HG03064 (cell line): ENCODE results near the gene TIGD3.

Source experiments
- ATAC-seq: cut with Tn5 transposase; IDR thresholded peaks from one replicate; pipeline ENCODE4 v1.9.1; 2021; ENCODE audit warnings: low read depth; ENCODE audit not compliant: unreplicated experiment

Gene TIGD3

DNA sequence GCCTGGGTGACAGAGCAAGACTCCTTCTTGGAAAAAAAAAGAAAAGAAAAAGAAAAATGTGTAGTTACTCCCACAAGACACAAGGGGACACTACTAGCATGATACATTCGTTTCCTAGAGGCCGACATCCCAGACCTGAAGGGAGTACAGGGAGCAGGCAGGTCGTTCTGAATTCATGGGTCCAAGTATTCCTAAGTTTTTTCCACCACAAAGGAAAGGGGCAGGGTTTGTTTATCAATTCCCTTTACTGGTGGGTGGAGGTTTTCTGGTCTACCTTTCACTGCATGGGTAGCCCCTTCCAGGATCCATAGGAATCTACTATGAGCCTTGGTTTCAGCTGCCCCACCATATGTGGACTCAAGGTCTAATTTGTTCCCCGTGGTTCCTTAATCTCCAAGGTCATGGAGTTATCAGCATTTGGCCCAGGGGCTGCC lies 11.8 kb downstream of the TIGD3 start:
- no peak for ATAC-seq

DNA sequence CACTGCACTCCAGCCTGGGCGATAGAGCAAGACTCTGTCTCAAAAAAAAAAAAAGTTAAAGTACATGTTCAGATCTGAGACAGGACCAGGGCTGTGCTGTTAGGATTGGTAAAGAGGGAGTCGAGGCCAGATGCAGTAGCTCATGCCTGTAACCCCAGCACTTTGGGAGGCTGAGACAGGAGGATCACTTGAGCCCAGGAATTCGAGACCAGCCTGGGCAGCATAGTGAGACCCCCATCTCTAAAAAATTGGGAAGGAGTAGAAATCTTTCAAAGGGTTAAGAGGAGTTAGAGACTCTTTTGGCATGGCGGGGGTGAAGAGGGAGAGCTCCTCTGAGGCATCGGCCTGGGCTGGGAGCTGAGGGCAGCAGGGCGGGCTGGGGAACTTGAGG lies 16.1 kb downstream of the TIGD3 start:
- no peak for ATAC-seq

DNA sequence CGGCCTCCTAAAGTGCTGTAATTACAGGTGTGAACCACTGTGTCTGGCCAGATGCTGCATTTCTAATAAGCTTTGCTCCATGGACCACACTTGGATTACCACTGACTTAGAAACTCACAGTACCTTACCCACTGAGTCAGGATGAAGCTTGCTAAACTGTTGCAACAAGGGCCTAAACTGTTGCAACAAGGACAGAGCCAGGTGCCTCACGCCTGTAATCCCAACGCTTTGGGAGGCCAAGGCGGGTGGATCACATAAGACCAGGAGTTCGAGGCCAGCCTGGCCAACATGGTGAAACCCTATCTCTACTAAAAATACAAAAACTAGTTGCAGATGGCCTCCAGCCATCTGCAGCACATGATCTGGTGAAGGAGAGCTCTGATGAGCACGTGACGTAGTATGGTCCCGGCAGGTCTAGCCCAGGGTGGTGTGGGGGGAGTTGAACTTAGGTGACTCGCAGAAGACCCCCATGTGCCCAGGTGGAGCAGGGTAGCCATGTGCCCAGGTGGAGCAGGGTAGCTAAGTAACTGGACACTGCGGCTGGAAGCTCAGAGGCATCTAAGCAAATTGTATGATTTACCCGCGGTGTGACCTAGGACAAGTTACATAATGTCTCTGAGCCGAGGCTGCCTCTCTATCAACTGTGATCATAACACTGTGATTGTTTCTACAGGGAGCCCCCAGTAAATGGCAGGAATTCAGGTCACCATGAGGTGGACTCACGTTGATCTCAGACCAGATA lies 19.5 kb downstream of the TIGD3 start:
- no peak for ATAC-seq

DNA sequence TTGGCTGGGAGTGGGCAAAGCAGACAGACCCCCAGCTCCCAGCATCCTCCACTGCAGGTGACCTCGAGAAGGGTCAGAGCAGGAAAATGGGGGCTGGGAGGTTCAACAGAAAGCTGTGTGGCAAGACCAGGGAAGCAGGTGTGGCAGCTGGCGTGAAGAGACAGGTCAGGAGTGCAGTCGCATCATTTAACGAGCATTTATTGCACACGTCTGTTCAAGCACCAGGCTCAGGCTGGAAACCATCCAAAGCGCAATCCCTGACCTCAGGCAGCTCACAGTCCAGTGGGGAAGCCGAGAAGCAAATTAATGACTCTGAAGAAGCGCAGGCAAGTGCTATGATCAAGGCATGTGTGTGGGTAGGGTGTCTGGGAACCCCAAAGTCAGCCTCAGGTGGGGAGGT lies 20.5 kb downstream of the TIGD3 start:
- no peak for ATAC-seq

DNA sequence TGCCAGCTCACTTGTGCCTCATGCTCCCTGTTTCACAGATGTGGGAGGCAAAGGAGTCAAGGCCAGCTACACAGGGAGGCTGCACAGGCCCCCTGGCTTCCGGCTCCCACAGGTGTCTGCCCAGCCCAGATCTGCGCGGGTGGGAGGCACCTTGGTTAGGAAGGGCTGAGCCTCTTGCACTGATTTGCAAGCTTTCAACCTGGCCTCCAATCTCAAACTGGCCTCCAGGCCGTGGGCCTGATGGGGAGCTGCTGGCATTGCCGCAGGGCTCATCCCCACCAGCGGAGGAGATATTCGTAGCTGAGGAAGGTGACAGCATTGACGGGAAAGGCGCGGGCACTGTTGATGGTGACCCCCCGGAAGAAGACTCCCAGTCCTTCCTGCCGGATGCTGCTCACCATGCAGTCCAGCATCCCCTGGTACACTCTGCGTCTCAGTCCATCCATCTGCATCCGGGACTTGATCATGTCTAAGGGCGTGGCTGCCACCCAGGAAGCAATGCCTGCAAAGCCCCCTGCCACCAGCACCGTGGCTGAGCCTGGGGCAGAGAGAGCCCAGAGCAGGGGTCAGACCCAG lies 21.7 kb downstream of the TIGD3 start:
- ATAC-seq, result no peak

DNA sequence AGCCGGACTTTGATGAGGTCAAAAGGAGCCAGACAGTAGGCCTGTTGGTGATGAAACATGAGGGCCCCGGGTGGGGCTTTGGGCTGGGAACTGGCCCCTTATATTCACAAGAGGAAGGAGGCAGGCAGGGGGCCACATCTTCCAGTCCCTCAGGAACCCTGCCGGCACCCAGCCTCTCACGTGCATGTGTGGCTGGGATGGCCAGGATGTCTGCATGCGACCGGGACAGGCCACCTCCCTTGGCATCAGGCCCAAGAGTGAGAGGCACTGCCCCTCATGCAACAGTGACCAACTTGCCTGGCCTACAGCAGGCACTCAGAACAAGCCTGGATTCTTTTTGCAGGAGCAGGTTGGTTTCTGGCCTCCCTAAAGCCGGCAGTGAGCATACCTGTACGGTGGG lies 22.5 kb downstream of the TIGD3 start:
- no peak for ATAC-seq

DNA sequence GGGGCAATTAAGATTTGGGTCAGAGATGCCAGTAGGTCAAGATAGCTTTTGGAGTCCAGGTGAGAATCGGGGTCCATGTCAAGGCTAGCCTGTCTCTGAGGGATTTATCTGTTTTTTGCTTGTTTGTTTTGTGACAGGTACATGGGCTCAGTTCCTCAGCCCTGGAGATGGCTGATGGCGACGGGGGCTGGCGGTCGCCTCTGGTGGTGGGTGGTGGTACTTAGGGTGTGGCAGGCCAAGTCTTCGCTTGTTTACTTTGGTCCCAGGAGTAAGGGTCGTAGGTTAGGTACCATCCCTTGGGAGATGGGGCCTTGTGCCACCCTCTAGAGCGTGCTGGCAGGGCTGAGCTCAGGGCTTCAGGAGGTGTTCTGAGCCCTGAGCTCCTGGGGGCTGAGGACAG lies 23.2 kb downstream of the TIGD3 start:
- ATAC-seq, result no peak

DNA sequence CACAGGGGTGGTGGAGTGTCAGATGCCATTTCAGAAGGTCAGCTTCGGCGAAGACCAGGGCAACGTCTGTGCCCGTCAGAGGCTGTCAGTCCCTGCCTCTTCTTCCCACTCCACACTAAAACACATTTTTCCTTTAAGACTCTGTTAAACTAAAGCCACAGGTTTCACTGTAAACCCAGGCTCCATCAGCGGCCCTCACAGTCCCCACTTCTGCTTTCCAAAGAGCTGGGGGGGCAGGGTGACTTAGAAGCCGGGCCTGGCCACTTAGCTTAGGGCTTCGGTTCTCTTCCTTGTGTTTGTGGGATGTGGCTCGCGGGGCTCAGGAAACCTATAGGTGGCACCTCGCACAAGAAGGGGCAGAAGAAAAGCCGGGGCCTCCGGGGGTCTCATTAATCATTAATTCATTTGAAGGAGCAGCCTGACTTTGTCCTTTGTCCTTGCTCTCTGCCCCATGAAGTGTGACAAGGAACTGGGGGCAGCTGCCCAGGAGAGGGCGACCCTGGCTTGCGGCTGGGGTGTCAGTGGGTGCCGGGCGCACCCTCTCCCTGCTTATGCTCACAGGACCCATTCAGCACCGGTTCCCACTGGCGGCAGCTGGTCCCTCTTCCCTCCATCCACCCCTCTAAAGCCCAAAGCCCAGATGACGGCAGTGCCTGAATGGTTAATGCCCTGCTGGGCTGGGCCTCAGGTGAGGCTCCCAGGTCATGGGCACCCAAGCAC lies 23.8 kb downstream of the TIGD3 start:
- no peak for ATAC-seq

DNA sequence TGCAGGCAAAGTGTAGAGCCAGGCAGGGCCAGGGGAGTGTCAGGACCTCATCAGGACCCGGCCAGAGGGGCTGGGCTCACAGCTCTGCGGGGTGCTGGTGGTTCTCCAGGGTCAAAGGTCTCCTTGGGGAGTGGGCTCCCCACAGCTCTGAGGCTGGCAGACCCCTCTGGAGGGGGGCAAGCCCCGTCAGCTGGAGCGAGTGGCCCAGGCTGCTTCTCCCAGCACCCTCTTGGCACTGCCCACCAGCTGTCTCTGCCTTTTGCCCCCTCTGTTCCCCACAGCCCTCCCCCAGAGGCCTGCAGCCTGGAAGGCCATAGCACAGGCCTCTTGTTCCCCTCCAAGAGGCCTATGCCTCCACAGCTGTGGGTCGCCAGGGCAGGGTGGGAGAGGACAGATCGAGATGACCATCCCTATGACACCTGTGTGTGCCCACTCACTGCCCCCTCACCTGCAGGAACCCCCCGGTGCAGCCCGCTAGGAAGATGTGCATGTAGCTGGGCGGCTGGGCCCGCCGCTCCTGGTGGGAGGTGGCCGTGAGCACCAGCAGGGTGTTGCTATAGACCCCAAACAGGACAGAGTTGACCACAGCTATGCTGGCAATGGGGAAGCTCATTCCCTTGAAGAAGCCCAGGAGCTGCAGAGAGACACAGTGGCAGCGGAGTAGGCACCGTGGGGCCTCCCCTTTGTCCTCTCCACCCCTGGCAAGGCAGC lies 24.5 kb downstream of the TIGD3 start:
- no peak for ATAC-seq

DNA sequence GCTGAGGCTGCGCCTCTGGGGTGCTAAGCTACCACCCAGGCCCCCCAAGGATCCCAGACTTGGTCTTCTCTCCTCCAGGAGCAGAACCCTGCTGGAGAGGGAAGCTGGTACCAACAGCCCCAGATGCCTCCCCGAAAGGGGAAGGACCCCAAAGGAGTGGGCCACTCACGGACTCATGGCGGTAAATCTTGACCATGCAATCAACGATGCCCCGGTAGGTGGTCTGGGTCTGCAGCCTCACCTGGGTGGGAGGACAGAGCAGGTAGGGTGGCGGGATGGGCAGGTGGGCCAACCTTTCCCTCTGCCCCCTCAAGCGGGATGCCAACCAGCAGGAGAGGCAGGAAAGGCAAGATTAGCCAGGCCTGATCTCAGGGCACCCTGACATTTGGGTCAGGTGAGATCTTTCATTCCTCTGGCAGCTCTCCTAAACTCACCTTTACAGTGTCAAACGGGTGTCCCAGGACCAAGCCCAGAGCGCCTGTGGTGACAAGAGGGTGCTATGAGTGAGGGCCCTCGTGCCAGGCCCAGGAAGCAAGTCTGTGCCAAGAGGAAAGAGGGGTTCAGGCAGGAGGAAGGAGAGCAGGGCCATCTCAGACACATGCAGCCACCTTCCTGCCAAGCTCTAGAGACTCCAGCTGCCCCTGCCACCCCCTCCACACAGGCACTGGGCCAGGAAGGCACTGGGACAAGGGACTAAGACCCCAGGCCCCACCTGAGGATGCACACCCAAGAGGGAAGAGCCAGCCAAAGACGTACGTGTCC lies 25.3 kb downstream of the TIGD3 start:
- no peak for ATAC-seq

DNA sequence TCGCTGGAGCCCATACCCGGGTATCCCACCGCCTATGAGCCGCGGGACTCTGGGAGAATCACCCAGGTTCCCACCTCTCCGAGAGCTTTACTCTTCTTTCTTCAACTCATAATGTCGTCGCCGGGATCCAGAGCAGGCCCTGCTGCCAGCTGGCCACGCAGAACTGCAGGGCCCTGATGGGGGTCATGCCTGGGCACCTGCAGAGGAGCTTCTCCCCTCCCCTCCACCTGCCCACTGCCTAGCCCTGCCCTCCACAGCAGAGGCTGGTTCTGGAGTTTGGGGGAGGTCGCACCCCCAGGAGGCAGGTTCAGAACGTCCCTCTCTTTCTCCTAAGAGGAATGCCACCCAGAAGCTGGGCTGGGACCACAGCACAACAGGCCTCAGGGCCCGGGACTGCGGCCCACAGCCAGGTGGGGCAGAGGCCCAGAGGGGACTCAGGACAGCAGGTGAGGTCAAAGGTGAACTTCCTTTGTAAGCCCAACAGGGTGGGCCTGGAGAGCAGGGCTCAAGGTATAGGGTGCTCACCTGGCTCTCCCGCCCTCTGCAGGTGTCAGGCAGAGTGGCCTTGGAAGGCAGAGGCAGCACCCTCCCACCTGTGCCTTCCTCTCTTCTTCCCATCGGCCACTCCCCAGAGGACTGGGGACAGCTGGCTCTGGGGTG lies 26.0 kb downstream of the TIGD3 start:
- no peak for ATAC-seq

DNA sequence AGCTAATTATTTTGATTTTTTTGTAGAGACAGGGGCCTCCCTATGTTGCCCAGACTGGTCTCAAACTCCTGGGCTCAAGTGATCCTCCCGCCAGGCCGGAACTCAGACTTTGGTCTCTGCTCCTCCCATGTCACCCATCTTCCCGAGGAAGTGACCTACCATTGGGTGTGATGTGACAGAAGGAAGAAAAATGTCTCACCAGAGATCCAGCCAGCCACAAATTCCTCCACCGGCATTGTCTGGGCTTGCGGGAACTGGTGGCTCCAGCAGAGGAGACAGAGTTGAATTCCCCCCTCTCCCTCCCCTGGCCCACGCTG lies 27.1 kb downstream of the TIGD3 start:
- ATAC-seq, result peak; percentile 4

DNA sequence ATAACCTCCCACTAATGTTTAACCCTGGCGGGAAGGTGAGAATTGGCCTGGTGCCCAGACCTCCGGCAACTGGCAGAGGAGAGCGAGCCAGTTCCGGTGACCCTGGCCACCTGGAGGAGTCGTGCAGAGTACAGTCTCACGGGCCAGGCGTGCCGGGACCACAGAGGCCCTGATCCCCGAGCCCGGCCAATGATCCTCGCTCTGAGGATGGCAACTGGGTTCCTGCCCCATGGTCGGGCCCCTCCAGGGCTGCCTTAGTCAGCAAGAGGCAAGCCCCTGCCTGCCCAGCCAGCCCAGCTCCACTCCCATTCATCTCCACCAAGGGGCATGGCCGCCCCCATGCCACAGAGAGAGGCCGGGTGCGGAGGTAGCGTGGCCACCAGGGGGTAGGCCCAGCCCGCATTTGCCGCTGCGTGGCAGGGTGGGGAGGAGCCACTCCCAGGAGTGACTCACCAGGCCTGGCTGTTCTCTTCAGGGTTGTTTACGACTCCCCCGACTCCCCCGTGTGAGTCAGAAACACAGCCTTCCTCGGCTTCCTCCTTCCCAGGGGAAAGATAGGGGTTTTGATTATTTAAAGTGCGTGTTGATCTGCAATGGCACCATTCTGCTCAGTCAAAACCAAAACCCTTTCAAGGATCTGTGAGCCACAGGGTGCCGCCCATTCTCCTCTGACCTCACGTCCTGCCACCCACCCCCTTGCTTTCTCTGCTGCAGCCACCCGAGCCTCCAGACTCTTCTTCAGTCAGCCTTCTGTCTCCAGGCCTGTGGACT lies 27.7 kb downstream of the TIGD3 start, which contains the start of gene SLC25A45:
SLC25A45 (minus strand) TSS at position 614 of the 771 bp plus-strand sequence. CDS start 695 bp downstream, outside the sequence.
- ATAC-seq, result peak; percentile 47

DNA sequence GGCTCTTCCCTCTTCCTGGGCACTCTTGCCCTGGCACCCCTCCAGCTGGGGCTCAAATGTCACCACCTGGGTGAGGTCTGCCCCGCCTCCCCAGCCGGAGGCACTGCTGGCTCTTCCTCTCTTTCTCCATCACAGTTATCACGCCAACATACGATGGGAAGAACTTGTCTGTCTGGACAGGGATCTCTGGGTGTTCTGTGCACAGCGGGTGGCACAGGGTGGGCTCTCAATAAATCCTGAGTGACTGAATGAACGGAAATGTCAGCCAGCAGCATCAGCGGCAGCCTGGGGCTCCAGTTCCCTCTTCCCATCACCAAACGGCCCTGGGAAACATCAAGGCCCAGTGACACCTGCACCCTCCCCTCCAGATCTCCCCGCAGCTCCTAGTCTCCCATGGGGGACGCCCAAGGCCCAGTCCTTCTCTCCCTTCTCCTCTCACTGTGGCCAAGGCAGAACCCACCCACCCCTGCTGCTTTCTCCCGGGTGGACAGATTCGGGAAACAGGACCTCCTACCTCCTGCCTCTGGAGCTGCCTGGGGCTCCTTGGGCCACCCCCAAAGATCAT lies 28.3 kb downstream of the TIGD3 start:
- ATAC-seq, result no peak

DNA sequence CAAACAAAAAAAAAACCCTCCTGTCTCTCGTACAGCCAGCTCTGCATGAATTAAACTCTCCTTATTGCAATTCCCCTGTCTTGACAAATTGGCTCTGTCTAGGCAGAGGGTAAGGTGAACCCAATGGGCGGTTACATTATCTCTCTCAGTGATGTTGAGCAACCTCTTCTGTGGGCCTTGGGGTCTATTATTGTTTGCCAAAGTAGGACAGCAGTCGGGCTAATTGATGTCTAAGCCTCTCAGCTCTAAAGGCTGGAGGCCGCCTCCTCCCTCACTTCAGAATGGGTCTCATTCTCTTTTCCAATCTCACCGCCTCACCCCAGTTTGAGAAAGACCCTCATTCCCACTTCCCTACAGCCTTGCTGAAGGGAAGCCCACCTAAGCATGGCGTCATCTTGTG lies 29.2 kb downstream of the TIGD3 start:
- no peak for ATAC-seq

DNA sequence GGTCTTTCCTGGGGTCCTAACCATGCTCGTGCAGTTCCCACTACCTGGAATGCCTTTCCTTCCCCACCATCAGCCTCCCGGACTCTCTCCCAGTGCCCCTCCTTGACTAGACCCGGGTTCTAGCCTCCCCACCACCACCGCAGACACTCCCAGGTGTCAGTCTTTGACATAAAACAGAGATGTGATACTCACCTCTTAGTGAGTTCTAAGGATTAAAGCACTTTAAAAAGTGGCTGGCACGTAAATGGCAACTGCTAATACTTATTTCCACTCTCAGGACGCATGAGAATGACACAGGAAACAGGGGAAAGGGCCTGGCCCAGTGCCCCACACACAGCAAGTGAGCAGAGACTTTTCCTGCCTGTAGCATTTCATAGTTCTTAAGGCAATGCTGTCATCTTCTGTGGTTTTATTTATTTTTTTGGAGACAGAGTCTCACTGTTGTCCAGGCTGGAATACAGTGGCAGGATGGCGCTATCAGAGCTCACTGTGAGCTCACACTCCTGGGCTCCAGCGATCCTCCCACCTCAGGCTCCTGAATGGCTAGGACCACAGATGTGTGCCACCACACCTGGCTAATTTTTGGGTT lies 29.8 kb downstream of the TIGD3 start:
- ATAC-seq, result no peak

DNA sequence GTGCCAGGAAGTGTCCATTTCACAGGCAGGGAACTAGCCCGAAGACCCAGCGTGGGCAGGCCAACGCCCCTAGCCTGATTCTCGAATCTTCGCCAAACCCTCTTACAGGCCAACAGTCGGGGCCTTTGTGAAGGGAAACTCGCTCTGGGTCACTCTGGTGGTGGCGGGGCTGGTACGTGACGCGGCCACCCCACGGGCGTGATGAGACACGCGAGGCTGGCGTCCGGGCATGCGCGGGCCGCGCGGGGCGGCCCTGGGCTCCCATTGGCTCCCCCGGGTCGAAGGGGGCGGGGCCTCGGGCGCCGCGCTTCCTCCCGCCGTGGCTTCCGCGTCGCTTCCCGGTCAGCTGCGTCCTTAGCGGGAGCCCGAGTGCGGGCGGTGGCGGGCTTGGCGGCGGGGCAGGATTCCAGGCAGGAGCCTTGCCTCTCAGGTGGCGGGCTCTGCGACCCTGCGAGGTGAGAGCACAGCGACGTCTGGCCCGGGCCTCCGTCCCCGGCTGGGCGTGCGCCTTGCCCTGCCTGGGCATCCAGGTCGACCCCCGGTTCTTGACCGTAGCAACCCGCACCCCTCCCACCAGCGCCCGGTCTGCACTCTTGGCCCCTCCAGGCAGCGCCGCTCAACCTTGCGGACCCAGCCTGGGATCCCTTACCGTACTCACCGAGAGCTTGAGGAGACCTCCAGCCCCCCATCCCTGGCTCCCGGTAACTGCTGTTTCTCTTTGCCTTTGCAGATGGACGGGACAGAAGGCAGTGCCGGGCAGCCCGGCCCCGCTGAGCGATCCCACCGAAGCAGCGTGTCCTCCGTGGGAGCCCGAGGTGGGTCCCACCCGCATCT lies 32.0 kb downstream of the TIGD3 start, which contains the start of gene FRMD8:
FRMD8 (plus strand) TSS at position 331 of the 834 bp plus-strand sequence; CDS start at position 731, 400 bp downstream.
- no peak for ATAC-seq

DNA sequence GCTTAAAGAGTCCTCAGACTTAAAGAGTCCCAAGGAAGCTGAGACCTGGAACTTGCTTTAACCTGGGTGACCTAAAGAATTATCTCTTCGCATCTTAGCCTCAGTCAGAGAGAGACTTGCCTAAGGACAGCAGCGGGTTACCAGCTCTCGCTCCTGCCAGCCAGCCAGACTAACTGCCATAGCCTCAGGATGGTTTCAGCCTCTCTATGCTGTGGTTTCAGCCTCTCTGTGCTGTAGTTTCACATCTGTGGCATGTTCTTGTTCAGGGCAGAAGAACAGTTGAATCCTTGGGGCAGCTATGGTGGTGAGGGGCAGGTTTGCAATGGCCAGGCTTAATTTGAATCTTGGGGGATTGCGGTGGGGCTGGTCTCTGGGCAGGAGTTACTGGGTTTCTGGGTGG lies 34.2 kb downstream of the TIGD3 start:
- ATAC-seq, result no peak
